HG03045 (cell line): ENCODE data around the gene NOLC1.
"Not testable (repeated sequence)": the region's sequence is repeated elsewhere in the genome, so short reads cannot be mapped to it uniquely, and the experiment has no call there.

Experiments
- ATAC-seq: cut with Tn5 transposase; IDR thresholded peaks from one replicate; pipeline ENCODE4 v1.9.1; 2021; ENCODE audit warnings: mild to moderate bottlenecking, moderate library complexity; ENCODE audit not compliant: unreplicated experiment

NOLC1 gene

GRCh38 chr10:102153093-102153620 lies 968 bp downstream of the NOLC1 start:
- ATAC-seq: no peak

GRCh38 chr10:102154466-102155116 lies 2.4 kb downstream of the NOLC1 start:
- ATAC-seq: no peak

DNA sequence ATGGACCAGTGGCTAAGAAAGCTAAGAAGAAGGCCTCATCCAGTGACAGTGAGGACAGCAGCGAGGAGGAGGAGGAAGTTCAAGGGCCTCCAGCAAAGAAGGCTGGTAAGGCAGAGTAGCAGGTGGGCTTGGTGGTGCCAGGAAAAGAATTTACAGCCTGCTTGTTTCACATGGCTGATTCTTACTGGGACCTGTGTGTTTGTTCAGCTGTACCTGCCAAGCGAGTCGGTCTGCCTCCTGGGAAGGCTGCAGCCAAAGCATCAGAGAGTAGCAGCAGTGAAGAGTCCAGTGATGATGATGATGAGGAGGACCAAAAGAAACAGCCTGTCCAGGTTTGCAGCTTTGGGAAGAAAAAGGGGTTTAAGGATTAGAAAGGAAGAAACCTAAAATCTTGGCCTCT lies 5.0 kb downstream of the NOLC1 start:
- ATAC-seq: no peak

DNA sequence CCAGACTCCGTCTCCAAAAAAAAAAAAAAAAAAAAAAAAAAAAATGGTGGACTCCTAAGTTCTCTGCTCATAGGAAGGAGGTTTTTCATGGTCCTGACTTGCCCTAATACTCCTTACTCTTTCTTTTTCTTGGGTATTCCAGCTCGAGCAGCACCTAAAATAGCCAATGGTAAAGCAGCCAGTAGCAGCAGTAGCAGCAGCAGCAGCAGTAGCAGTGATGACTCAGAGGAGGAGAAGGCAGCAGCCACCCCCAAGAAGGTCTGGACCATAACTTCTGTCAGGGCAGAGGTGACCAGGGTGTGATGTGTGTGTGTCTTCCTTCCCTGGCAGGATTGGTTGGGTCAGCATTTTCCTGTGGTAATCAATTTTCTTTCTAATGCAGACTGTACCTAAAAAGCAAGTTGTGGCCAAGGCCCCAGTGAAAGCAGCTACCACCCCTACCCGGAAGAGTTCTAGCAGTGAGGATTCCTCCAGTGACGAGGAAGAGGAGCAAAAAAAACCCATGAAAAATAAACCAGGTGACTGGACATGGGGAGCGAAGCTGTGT lies 6.9 kb downstream of the NOLC1 start:
- ATAC-seq: no peak

DNA sequence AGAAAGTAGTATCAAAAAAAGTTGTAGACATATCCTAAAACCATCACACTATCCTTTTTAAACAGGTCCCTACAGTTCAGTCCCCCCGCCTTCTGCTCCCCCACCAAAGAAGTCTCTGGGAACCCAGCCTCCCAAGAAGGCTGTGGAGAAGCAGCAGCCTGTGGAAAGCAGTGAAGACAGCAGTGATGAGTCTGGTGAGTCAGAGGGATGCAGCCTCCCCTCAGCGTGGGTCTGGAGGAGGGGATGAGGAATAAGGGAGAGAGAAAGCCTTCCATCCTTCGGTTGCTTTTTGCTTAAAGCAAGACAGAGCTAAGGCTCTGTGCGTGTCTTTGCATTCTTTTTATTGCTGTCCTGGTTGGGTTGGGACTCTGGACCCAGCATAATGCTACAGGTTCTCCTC lies 7.6 kb downstream of the NOLC1 start:
- no peak for ATAC-seq

- ATAC-seq: no peak
These were observed 11.3 kb downstream of the NOLC1 start for GRCh38 chr10:102163342-102163989.

DNA sequence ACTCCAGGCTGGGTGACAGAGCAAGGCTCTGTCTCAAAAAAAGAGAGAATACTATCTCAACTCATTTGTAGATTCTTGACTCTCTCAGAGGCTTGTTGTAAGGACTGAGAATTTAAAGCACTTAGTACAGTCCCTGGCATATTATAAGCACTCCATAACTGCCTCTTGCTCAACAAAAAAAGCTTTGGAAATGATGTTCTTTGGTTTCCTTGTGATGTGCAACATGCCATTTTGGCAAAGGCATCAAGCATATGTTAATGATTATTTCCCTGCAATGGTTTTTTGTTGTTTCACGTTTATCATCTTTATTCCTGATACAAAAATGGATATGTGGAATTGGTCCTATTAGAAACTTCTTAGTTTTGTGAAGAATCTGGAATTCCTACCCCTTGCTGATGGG lies 15.7 kb downstream of the NOLC1 start:
- ATAC-seq: no peak

DNA sequence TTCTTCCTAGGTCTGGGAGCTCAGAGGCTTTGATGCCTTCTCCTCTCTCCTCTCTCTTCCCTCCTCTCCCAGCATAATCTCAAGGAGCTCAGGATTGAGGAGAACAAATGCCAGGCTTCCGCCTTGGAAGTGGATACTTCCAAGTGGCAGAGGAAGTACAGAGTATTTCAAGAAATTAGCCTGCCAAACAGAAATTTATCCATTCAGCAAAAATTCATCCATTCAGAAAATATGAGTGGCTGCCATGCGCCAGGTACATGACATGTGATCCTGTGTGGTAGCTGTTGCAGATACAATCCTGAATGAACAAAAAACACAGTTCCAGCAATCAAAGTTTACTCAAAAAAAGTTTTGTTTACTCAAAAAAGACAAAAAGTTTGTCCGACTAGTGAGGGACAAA lies 18.4 kb downstream of the NOLC1 start:
- ATAC-seq: no peak

DNA sequence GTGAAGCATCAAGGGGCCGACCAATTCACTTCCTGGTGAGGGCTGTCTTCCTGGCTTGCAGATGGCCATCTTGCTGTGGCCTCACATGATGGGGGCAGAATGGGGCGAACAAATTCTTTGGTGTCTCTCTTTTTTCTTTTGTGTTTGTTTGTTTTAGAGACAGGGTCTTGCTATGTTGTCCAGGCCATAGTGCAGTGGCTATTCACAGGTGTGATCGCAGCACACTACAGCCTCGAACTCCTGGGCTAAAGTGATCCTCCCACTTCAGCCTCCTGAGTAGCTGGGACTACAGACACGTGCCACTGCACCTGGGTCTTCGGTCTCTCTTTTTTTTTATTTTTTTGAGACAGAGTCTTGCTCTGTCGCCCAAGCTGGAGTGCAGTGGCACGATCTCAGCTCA lies 20.1 kb downstream of the NOLC1 start:
- ATAC-seq: no peak

- no peak for ATAC-seq
These were observed 23.2 kb downstream of the NOLC1 start for GRCh38 chr10:102175415-102175814.

- no peak for ATAC-seq
These were observed 32.4 kb downstream of the NOLC1 start for GRCh38 chr10:102184606-102185005.

GRCh38 chr10:102185272-102185671 lies 33.1 kb downstream of the NOLC1 start:
- no peak for ATAC-seq

DNA sequence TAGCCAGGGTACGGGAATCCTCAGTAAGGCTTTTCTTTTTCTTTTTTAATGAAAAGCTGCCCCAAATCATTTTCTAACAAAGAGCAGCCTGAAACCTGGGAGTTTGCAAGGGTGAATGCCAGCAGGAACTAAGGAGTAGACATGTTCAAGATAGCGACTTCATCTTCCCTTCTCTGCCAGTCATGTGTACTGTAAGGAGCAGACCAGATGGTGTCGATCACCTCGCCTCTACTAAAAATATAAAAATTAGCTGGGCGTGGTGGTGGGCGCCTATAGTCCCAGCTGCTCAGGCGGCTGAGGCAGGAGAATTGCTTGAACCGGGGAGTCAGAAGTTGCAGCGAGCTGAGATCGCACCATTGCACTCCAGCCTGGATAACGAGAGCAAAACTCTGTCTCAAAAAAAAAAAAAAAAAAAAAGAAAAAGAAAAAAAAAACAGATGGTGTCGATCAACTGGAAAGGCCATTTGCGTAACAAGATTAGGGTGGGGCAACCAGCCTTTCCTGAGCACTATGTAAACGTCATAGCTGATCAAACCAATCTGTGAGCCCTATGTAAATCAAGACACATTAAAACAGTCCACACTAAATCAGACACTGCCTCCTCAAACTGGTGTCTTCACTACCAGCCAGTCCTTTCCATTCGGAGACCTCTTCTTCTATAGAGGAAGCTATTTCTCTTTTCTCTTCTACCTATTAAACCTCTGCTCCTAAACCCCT lies 33.8 kb downstream of the NOLC1 start:
- ATAC-seq: no peak

DNA sequence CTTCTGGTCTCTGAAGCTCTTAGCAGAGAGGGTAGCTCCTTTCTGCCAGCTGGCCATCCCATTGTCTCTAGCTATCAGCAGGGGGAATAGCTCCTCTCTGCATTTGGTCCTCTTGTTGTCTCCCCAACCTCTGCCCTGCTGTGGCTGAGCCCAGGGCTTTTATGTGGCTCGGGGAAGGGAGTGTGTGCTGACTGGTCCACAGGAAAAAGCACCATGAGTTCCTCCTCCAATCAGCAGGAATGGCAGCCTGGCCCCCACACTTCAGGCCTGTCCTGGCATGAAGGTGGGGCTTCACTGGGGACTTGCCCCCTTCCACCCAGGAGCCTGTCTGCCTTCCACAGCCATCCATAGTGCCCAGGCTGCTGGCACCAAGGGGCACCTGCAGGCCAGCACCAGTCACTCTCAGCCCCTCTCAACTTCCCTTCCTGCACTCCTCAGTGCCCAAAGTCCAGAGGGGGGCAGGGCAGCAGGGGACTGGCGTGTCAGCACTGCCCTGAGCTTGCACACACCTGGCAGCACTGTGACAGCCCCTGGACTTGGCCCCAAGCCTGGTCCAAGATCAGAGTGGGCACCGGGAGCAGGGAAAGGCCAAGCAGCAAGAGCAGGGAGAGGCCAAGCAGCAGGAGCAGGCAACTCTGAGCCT lies 36.2 kb downstream of the NOLC1 start:
- ATAC-seq: no peak

DNA sequence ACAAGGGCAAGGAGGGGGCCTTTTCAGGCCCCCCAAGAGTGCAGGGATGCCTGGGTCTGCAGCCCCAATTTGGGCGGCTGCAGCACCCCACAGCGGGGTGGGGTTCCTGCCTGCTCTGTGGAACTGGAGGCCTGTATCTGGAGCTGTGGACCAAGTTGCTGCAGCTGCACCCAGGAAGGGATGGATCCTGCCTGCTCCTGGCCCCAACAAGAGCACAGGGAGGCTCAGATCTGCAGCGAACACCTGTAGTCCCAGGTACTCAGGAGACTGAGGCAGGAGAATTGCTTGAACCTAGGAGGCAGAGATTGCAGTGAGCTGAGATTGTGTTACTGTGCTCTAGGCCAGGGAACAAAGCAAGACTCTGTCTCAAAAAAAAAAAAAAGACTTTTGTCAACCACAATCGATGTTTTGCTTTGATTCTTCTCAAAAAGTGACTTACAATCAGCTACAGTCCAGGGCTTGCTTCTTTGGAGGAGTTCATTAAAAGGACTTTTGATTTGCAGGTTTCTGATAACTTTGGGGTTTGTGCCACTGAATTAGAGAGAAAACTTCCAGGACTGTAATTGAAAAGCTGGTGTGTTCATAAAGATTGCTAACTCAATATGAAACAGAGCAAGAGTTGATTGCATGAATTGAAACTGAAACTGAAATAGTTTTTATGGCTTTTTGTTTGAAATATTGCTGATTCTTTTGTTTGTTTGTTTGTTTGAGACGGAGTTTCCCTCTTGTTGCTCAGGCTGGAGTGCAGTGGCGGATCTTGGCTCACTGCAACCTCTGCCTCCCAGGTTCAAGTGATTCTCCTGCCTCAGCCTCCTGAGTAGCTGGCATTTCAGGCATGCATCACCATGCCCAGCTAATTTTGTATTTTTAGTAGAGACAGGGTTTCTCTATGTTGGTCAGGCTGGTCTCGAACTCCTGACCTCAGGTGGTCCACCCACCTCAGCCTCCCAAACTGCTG lies 37.0 kb downstream of the NOLC1 start:
- not testable (repeated sequence) for ATAC-seq

- no peak for ATAC-seq
These were observed 39.8 kb downstream of the NOLC1 start for GRCh38 chr10:102191956-102192355.

DNA sequence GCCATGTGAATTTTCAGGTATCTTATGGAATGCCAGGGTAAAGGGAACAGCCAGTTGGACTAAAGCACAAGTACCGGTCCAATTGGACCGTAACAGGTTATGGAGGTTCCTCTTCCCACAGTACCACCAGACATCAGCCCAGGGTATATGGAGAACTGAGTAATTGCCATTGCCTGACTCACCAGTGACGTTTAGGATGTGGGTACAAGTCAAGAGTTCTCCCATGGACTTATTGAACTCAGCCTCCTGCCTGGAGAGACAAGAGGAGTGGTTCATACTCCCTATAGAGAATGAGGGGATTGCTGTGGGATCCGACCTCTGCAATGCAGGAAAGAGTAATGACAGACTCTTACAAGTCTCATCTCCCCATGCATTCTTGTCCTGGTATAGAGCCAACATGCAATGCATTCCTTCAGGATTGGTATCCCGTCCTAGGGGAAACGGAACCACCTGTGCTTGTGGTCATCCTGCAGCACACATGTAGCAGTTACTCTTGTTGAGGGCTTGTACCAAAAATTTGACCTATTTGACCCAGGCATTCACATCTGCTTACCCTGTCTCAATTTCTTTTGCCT lies 43.2 kb downstream of the NOLC1 start:
- no peak for ATAC-seq

DNA sequence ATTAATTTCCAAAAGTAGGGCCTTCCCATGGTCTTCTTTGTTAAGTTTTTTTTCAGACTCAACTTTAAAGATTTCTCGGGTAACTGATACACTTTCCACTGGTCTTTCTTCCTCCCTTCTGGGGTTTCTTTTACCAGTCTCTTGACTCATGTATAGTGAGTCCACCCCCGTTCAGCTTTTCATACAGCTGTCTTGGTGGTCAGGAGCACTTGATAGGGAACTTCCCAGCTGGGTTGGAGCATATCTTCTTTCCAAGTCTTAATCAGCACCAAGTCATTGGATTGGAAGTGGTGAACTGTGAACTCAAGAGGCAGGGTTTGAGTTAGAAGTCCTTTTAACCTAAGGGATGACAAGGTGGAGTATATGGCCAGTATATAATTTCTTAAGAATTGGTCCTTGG lies 44.7 kb downstream of the NOLC1 start:
- ATAC-seq: no peak

GRCh38 chr10:102198027-102198426 lies 45.8 kb downstream of the NOLC1 start:
- no peak for ATAC-seq
